OCI-LY7 (cell line): ENCODE measurements around the gene TSSK6. TPM values are rescaled to one million over a fixed set of nuclear protein-coding genes. Genes with fewer than 3 reads are reported as not detected.

Experiments
- BruUV-seq: library from RNA; stranded (reverse); fragments of 400-500 nt; replicated peaks from 2 replicates; lab custom pipeline; 2021; lab: Mats Ljungman, UMichigan
- CTCF ChIA-PET: fragments of 300-600 bp; sonication (Branson Sonifier 250); formaldehyde crosslinking; loops from one replicate; lab custom pipeline; 2022; ENCODE audit warnings: antibody characterized with exemption; ENCODE audit not compliant: unreplicated experiment; lab: Charles Lee
- POLR2A ChIA-PET: fragments of 300-600 bp; sonication (Branson Sonifier 250); formaldehyde crosslinking; loops from one replicate; lab custom pipeline; 2022; ENCODE audit warnings: antibody characterized with exemption; lab: Charles Lee
- DNase-seq: peaks from one replicate; pipeline ENCODE4 v3.0.0-alpha.2; 2015; ENCODE audit warnings: low spot score
- H2AFZ ChIP-seq: fragments of 200-600 bp; sonication (generic), shearing (Covaris generic); 2 replicates; pipeline ENCODE4 v1.6.1; 2014; ENCODE audit warnings: mild to moderate bottlenecking, antibody characterized with exemption, low read length, moderate library complexity
- H3K27ac ChIP-seq: fragments of 200-600 bp; sonication (generic); 2 replicates; pipeline ENCODE4 v1.5.1; 2014; ENCODE audit warnings: mixed run types, low read depth, mild to moderate bottlenecking, moderate library complexity, low read length, inconsistent platforms; ENCODE audit not compliant: poor library complexity, severe bottlenecking
- H3K36me3 ChIP-seq: fragments of 200-600 bp; sonication (generic); 2 replicates; pipeline ENCODE4 v1.6.1; 2014; ENCODE audit warnings: mild to moderate bottlenecking, antibody characterized with exemption, low read length, moderate library complexity, mixed read lengths; ENCODE audit not compliant: insufficient read depth
- H3K4me1 ChIP-seq: fragments of 200-600 bp; sonication (generic); 2 replicates; pipeline ENCODE4 v1.5.1; 2014; ENCODE audit warnings: mild to moderate bottlenecking, low read length; ENCODE audit not compliant: insufficient read depth, poor library complexity, severe bottlenecking
- H3K4me2 ChIP-seq: fragments of 200-600 bp; sonication (generic); 2 replicates; pipeline ENCODE4 v1.6.1; 2014; ENCODE audit warnings: mild to moderate bottlenecking, low read length
- H3K4me3 ChIP-seq: fragments of 200-600 bp; sonication (generic); 2 replicates; pipeline ENCODE4 v1.5.1; 2014; ENCODE audit warnings: mild to moderate bottlenecking, low read depth, low read length; ENCODE audit not compliant: poor library complexity, severe bottlenecking
- H3K79me2 ChIP-seq: fragments of 200-600 bp; sonication (generic); 2 replicates; pipeline ENCODE4 v1.6.1; 2016; ENCODE audit warnings: low read depth, mild to moderate bottlenecking, low read length, moderate library complexity, mixed read lengths; ENCODE audit not compliant: insufficient read depth
- H3K9me2 ChIP-seq: fragments of 200-600 bp; sonication (generic); 2 replicates; pipeline ENCODE4 v1.6.1; 2016; ENCODE audit warnings: mild to moderate bottlenecking, low read length, mixed read lengths; ENCODE audit not compliant: insufficient read depth
- H3K9me3 ChIP-seq: fragments of 200-600 bp; sonication (generic); 2 replicates; pipeline ENCODE4 v1.6.1; 2014; ENCODE audit warnings: mild to moderate bottlenecking, mixed run types, low read length, mixed read lengths
- H4K20me1 ChIP-seq: fragments of 200-600 bp; sonication (generic); 2 replicates; pipeline ENCODE4 v1.6.1; 2014; ENCODE audit warnings: mild to moderate bottlenecking, antibody characterized with exemption, low read length, moderate library complexity, mixed read lengths; ENCODE audit not compliant: insufficient read depth
- CTCF ChIP-seq: fragments of 200-600 bp; sonication (generic); conservative IDR thresholded peaks from 2 replicates; pipeline ENCODE4 v1.5.1; 2014; ENCODE audit warnings: mild to moderate bottlenecking, antibody characterized with exemption, low read length, moderate library complexity, mixed read lengths
- EZH2phosphoT487 ChIP-seq: fragments of 200-600 bp; sonication (generic); IDR thresholded peaks from 2 replicates; pipeline ENCODE4 v1.6.1; 2018; ENCODE audit warnings: low read depth, borderline replicate concordance, mild to moderate bottlenecking, mixed run types, antibody characterized with exemption, low read length, moderate library complexity, mixed read lengths
- intact Hi-C: fragments of 100-400 bp; cut with micrococcal nuclease; formaldehyde crosslinking; loops from one replicate; pipeline ENCODE4 v1.10.0; 2022; ENCODE audit not compliant: unreplicated experiment
- total RNA-seq, 2 experiments: library from RNA; depleted of rRNA in 1 of 2; stranded (reverse); fragments of >200 nt in 1 of 2; shearing (Covaris generic) in 1 of 2; gene quantifications; 2 replicates each; pipeline ENCODE4 v1.2.3, GENCODE V29; 2014 to 2022

TSSK6 gene
- total RNA-seq, 2 experiments from 2014 or later, result 6.4 to 10.5 TPM

- POLR2A ChIA-PET, result no interaction called here
- CTCF ChIA-PET, result no interaction called here
- no peaks in the 10 kb centered on the region for H3K9me2 ChIP-seq
- no peak overlapping the region for H3K27ac ChIP-seq
- intact Hi-C loops, result no loop called here
- no peak for DNase-seq
- H4K20me1 ChIP-seq, result no peaks in the 10 kb centered on the region
- BruUV-seq, result no TSS peak
- no peak overlapping the region for H3K4me3 ChIP-seq
- no peaks in the 10 kb centered on the region for H3K79me2 ChIP-seq
- H3K9me3 ChIP-seq, result no peaks in the 10 kb centered on the region
- no peaks in the 10 kb centered on the region for H3K4me1 ChIP-seq
- H2AFZ ChIP-seq, result no peak overlapping the region
- H3K4me2 ChIP-seq, result no peak overlapping the region
- no peak for TF ChIP-seq EZH2phosphoT487
- TF ChIP-seq CTCF, result no peak
- no peaks in the 10 kb centered on the region for H3K36me3 ChIP-seq
Observed at GRCh38 chr19:19562665-19563347, 47.5 kb upstream of the TSSK6 start.

GRCh38 chr19:19561946-19562664 lies 46.8 kb upstream of the TSSK6 start:
- Histone ChIP-seq H4K20me1 (no peaks in the 10 kb centered on the region), H3K9me2 (no peaks in the 10 kb centered on the region), H3K4me1 (no peaks in the 10 kb centered on the region), H3K27ac (no peak overlapping the region), H3K9me3 (no peaks in the 10 kb centered on the region), H3K4me3 (no peak overlapping the region), H3K79me2 (no peaks in the 10 kb centered on the region), H3K36me3 (no peaks in the 10 kb centered on the region), H2AFZ (no peak overlapping the region), H3K4me2 (no peak overlapping the region)
- ChIA-PET CTCF (no interaction called here), POLR2A (no interaction called here)
- BruUV-seq, result no TSS peak
- no peak for TF ChIP-seq CTCF
- TF ChIP-seq EZH2phosphoT487, result no peak
- no peak for DNase-seq
- intact Hi-C loops, result no loop called here

GRCh38 chr19:19559931-19560330 lies 44.6 kb upstream of the TSSK6 start:
- Histone ChIP-seq H4K20me1 (no peaks in the 10 kb centered on the region), H3K27ac (no peak overlapping the region), H3K36me3 (no peaks in the 10 kb centered on the region), H3K4me3 (no peak overlapping the region), H3K9me2 (no peaks in the 10 kb centered on the region), H3K4me2 (no peak overlapping the region), H3K9me3 (no peaks in the 10 kb centered on the region), H3K79me2 (no peaks in the 10 kb centered on the region), H2AFZ (no peak overlapping the region), H3K4me1 (no peaks in the 10 kb centered on the region)
- DNase-seq, result no peak
- intact Hi-C loops, result no loop called here
- POLR2A ChIA-PET, result interaction anchor here (0.7 kb wide), 1 partner anchor 376 kb away, joined by 3 read pairs; no protein-coding TSS in a partner anchor
- TF ChIP-seq CTCF (no peak), EZH2phosphoT487 (no peak)
- no TSS peak for BruUV-seq
- CTCF ChIA-PET, result no interaction called here
